ENCODE results near the gene SCGB1D1. TPM values are rescaled to one million over a fixed set of nuclear protein-coding genes. Genes with fewer than 3 reads are reported as not detected.
A peak's percentile ranks its signal among the peaks of the same experiment; 100 is the strongest.
"Not testable (repeated sequence)": the region's sequence is repeated elsewhere in the genome, so short reads cannot be mapped to it uniquely, and the experiment has no call there.

SCGB1D1 gene
- total RNA-seq, 1 experiment from 2014 or later = not detected

GRCh38 chr11:62153617-62154016, 36.4 kb upstream of the SCGB1D1 start:
- DNase-seq (ENCODE audit: low spot score) = no peak
- in situ Hi-C loops (cut with HindIII; ENCODE audit: low sequenced_read_pairs) = no loop called here

GRCh38 chr11:62157603-62158002, 32.4 kb upstream of the SCGB1D1 start:
- peak; percentile 39 for DNase-seq (ENCODE audit: low spot score)
- in situ Hi-C loops (cut with HindIII; ENCODE audit: low sequenced_read_pairs) = no loop called here

GRCh38 chr11:62166371-62166770, 23.6 kb upstream of the SCGB1D1 start:
- in situ Hi-C loops (cut with HindIII; ENCODE audit: low sequenced_read_pairs) = no loop called here
- DNase-seq (ENCODE audit: low spot score) = no peak

GRCh38 chr11:62169448-62169847, 20.6 kb upstream of the SCGB1D1 start:
- DNase-seq (ENCODE audit: low spot score) = no peak

GRCh38 chr11:62169935-62170334, 20.1 kb upstream of the SCGB1D1 start:
- in situ Hi-C loops (cut with HindIII; ENCODE audit: low sequenced_read_pairs) = no loop called here

More at GRCh38 chr11:62169448-62169847, 20.6 kb upstream of the SCGB1D1 start:
- in situ Hi-C loops (cut with HindIII; ENCODE audit: low sequenced_read_pairs) = no loop called here

GRCh38 chr11:62171261-62171723, 18.7 kb upstream of the SCGB1D1 start:
- DNase-seq (ENCODE audit: low spot score) = peak; percentile 89

More at GRCh38 chr11:62169935-62170334, 20.1 kb upstream of the SCGB1D1 start:
- DNase-seq (ENCODE audit: low spot score) = no peak

GRCh38 chr11:62172294-62172693, 17.7 kb upstream of the SCGB1D1 start:
- DNase-seq (ENCODE audit: low spot score) = no peak
- in situ Hi-C loops (cut with HindIII; ENCODE audit: low sequenced_read_pairs) = no loop called here

More at GRCh38 chr11:62171261-62171723, 18.7 kb upstream of the SCGB1D1 start:
- in situ Hi-C loops (cut with HindIII; ENCODE audit: low sequenced_read_pairs) = no loop called here

GRCh38 chr11:62176766-62177165, 13.2 kb upstream of the SCGB1D1 start:
- in situ Hi-C loops (cut with HindIII; ENCODE audit: low sequenced_read_pairs) = no loop called here
- DNase-seq (ENCODE audit: low spot score) = no peak

- no peak for DNase-seq (ENCODE audit: low spot score)
- in situ Hi-C loops (cut with HindIII; ENCODE audit: low sequenced_read_pairs) = no loop called here
Observed at GRCh38 chr11:62179995-62180394, 10.0 kb upstream of the SCGB1D1 start.

GRCh38 chr11:62181097-62181496, 8.9 kb upstream of the SCGB1D1 start:
- DNase-seq (ENCODE audit: low spot score) = no peak
- in situ Hi-C loops (cut with HindIII; ENCODE audit: low sequenced_read_pairs) = no loop called here

- DNase-seq (ENCODE audit: low spot score) = no peak
- in situ Hi-C loops (cut with HindIII; ENCODE audit: low sequenced_read_pairs) = no loop called here
Observed at GRCh38 chr11:62182147-62182891, 7.7 kb upstream of the SCGB1D1 start.

- in situ Hi-C loops (cut with HindIII; ENCODE audit: low sequenced_read_pairs) = no loop called here
- no peak for DNase-seq (ENCODE audit: low spot score)
Observed at GRCh38 chr11:62186195-62186594, 3.8 kb upstream of the SCGB1D1 start.

GRCh38 chr11:62193952-62194351, 3.9 kb downstream of the SCGB1D1 start:
- in situ Hi-C loops (cut with HindIII; ENCODE audit: low sequenced_read_pairs) = no loop called here
- DNase-seq (ENCODE audit: low spot score) = no peak

- DNase-seq (ENCODE audit: low spot score); in situ Hi-C loops (cut with HindIII; ENCODE audit: low sequenced_read_pairs): not testable (repeated sequence)
Observed at GRCh38 chr11:62195010-62195409, 5.0 kb downstream of the SCGB1D1 start.

- DNase-seq (ENCODE audit: low spot score) = no peak
- in situ Hi-C loops (cut with HindIII; ENCODE audit: low sequenced_read_pairs) = no loop called here
Observed at GRCh38 chr11:62195945-62196344, 5.9 kb downstream of the SCGB1D1 start.

- in situ Hi-C loops (cut with HindIII; ENCODE audit: low sequenced_read_pairs); DNase-seq (ENCODE audit: low spot score): not testable (repeated sequence)
Observed at GRCh38 chr11:62197400-62197799, 7.4 kb downstream of the SCGB1D1 start.

- in situ Hi-C loops (cut with HindIII; ENCODE audit: low sequenced_read_pairs) = loop anchor here (25.0 kb wide), 1 partner anchor 311 kb away; no protein-coding TSS in a partner anchor
Observed at GRCh38 chr11:62201376-62201775, 11.4 kb downstream of the SCGB1D1 start.

GRCh38 chr11:62202910-62203309, 12.9 kb downstream of the SCGB1D1 start:
- in situ Hi-C loops (cut with HindIII; ENCODE audit: low sequenced_read_pairs) = loop anchor here (25.0 kb wide), 1 partner anchor 309 kb away; no protein-coding TSS in a partner anchor
- DNase-seq (ENCODE audit: low spot score) = no peak

More at GRCh38 chr11:62201376-62201775, 11.4 kb downstream of the SCGB1D1 start:
- no peak for DNase-seq (ENCODE audit: low spot score)

GRCh38 chr11:62204430-62204829, 14.4 kb downstream of the SCGB1D1 start:
- no peak for DNase-seq (ENCODE audit: low spot score)
- in situ Hi-C loops (cut with HindIII; ENCODE audit: low sequenced_read_pairs) = loop anchor here (25.0 kb wide), 1 partner anchor 308 kb away; no protein-coding TSS in a partner anchor

GRCh38 chr11:62205441-62205840, 15.4 kb downstream of the SCGB1D1 start:
- DNase-seq (ENCODE audit: low spot score) = no peak
- in situ Hi-C loops (cut with HindIII; ENCODE audit: low sequenced_read_pairs) = loop anchor here (25.0 kb wide), 1 partner anchor 307 kb away; no protein-coding TSS in a partner anchor

All from G401 (cell line).